GM21515 (cell line): ENCODE data around the gene ARID1B.

Experiments used
- ATAC-seq: cut with Tn5 transposase; IDR thresholded peaks from one replicate; pipeline ENCODE4 v1.9.1; 2021; ENCODE audit not compliant: unreplicated experiment

ARID1B gene

GRCh38 chr6:156954816-156955215, 177.6 kb downstream of the ARID1B start:
- ATAC-seq, result no peak

- ATAC-seq, result no peak
These were observed 178.5 kb downstream of the ARID1B start for GRCh38 chr6:156955494-156956183.

GRCh38 chr6:156956286-156956685, 179.1 kb downstream of the ARID1B start:
- no peak for ATAC-seq

- peak; percentile 63 for ATAC-seq
These were observed 180.9 kb downstream of the ARID1B start for GRCh38 chr6:156957931-156958547.

GRCh38 chr6:156960525-156960924, 183.3 kb downstream of the ARID1B start:
- ATAC-seq, result no peak

GRCh38 chr6:156961282-156961892, 184.2 kb downstream of the ARID1B start:
- ATAC-seq, result no peak

- ATAC-seq, result no peak
These were observed 186.8 kb downstream of the ARID1B start for GRCh38 chr6:156963712-156964700.

- ATAC-seq, result no peak
These were observed 190.7 kb downstream of the ARID1B start for GRCh38 chr6:156967852-156968251.

GRCh38 chr6:156969233-156969632, 192.1 kb downstream of the ARID1B start:
- no peak for ATAC-seq

GRCh38 chr6:156970595-156971112, 193.5 kb downstream of the ARID1B start:
- no peak for ATAC-seq

- ATAC-seq, result no peak
These were observed 194.1 kb downstream of the ARID1B start for GRCh38 chr6:156971153-156971885.

- ATAC-seq, result no peak
These were observed 195.0 kb downstream of the ARID1B start for GRCh38 chr6:156972145-156972544.

- no peak for ATAC-seq
These were observed 197.7 kb downstream of the ARID1B start for GRCh38 chr6:156974830-156975261.

- no peak for ATAC-seq
These were observed 198.2 kb downstream of the ARID1B start for GRCh38 chr6:156975414-156975813.

GRCh38 chr6:156976216-156977127, 199.3 kb downstream of the ARID1B start:
- no peak for ATAC-seq

GRCh38 chr6:156977527-156978291, 200.5 kb downstream of the ARID1B start:
- no peak for ATAC-seq

GRCh38 chr6:156978948-156979347, 201.8 kb downstream of the ARID1B start:
- ATAC-seq, result peak; percentile 41

- ATAC-seq, result no peak
These were observed 203.3 kb downstream of the ARID1B start for GRCh38 chr6:156980515-156980914.
